Measurements from ENCODE around the gene BST1. TPM values are rescaled to one million over a fixed set of nuclear protein-coding genes. Genes with fewer than 3 reads are reported as not detected.

Gene BST1
- total RNA-seq, 1 donor from 2014 or later: 2.7 TPM

- no peaks in the 10 kb centered on the region for H3K27me3 ChIP-seq (ENCODE audit: low read depth)
These were observed 29.5 kb upstream of the BST1 start for GRCh38 chr4:15673337-15673736.

GRCh38 chr4:15674046-15674445, 28.8 kb upstream of the BST1 start:
- H3K27me3 ChIP-seq (ENCODE audit: low read depth): no peaks in the 10 kb centered on the region
- peaks cover 3% of the 10 kb centered on the region for H3K4me1 ChIP-seq
- intact Hi-C loops (cut with micrococcal nuclease): no loop called here
- no peak overlapping the region for H3K27ac ChIP-seq (replicated peaks)
- no peaks in the 10 kb centered on the region for H3K9me3 ChIP-seq (replicated peaks)
- no peak overlapping the region for H3K4me3 ChIP-seq
- TF ChIP-seq CTCF (IDR thresholded peaks at IDR 0.05; ENCODE audit: borderline replicate concordance): no peak
- no peak for DNase-seq
- no peaks in the 10 kb centered on the region for H3K36me3 ChIP-seq

More at GRCh38 chr4:15673337-15673736, 29.5 kb upstream of the BST1 start:
- DNase-seq: no peak
- no peaks in the 10 kb centered on the region for H3K36me3 ChIP-seq
- H3K9me3 ChIP-seq (replicated peaks): no peaks in the 10 kb centered on the region
- H3K4me3 ChIP-seq: no peak overlapping the region
- no peak overlapping the region for H3K27ac ChIP-seq (replicated peaks)
- intact Hi-C loops (cut with micrococcal nuclease): no loop called here
- H3K4me1 ChIP-seq: peaks cover 10% of the 10 kb centered on the region
- no peak for TF ChIP-seq CTCF (IDR thresholded peaks at IDR 0.05; ENCODE audit: borderline replicate concordance)

GRCh38 chr4:15674926-15675325, 27.9 kb upstream of the BST1 start:
- H3K36me3 ChIP-seq: no peaks in the 10 kb centered on the region
- TF ChIP-seq CTCF (IDR thresholded peaks at IDR 0.05; ENCODE audit: borderline replicate concordance): no peak
- no peak overlapping the region for H3K4me3 ChIP-seq
- H3K4me1 ChIP-seq: no peaks in the 10 kb centered on the region
- no peak for DNase-seq
- no peak overlapping the region for H3K27ac ChIP-seq (replicated peaks)
- no peaks in the 10 kb centered on the region for H3K9me3 ChIP-seq (replicated peaks)
- H3K27me3 ChIP-seq (ENCODE audit: low read depth): no peaks in the 10 kb centered on the region
- intact Hi-C loops (cut with micrococcal nuclease): no loop called here

- no peak for TF ChIP-seq CTCF (IDR thresholded peaks at IDR 0.05; ENCODE audit: borderline replicate concordance)
- intact Hi-C loops (cut with micrococcal nuclease): no loop called here
- no peak overlapping the region for H3K27ac ChIP-seq (replicated peaks)
These were observed 27.5 kb upstream of the BST1 start for GRCh38 chr4:15675356-15675755.

GRCh38 chr4:15676039-15676438, 26.8 kb upstream of the BST1 start:
- no peak overlapping the region for H3K4me3 ChIP-seq
- intact Hi-C loops (cut with micrococcal nuclease): no loop called here
- H3K4me1 ChIP-seq: peaks cover 4% of the 10 kb centered on the region
- H3K9me3 ChIP-seq (replicated peaks): no peaks in the 10 kb centered on the region
- H3K27ac ChIP-seq (replicated peaks): no peak overlapping the region
- no peak for TF ChIP-seq CTCF (IDR thresholded peaks at IDR 0.05; ENCODE audit: borderline replicate concordance)
- H3K36me3 ChIP-seq: no peaks in the 10 kb centered on the region
- H3K27me3 ChIP-seq (ENCODE audit: low read depth): no peaks in the 10 kb centered on the region
- no peak for DNase-seq

More at GRCh38 chr4:15675356-15675755, 27.5 kb upstream of the BST1 start:
- H3K9me3 ChIP-seq (replicated peaks): no peaks in the 10 kb centered on the region
- DNase-seq: no peak
- H3K36me3 ChIP-seq: no peaks in the 10 kb centered on the region
- H3K27me3 ChIP-seq (ENCODE audit: low read depth): no peaks in the 10 kb centered on the region
- H3K4me1 ChIP-seq: no peaks in the 10 kb centered on the region
- H3K4me3 ChIP-seq: no peak overlapping the region

GRCh38 chr4:15676899-15677298, 26.0 kb upstream of the BST1 start:
- intact Hi-C loops (cut with micrococcal nuclease): no loop called here
- TF ChIP-seq CTCF (IDR thresholded peaks at IDR 0.05; ENCODE audit: borderline replicate concordance): no peak

More at GRCh38 chr4:15676899-15677298, 26.0 kb upstream of the BST1 start:
- H3K4me1 ChIP-seq: peaks cover 11% of the 10 kb centered on the region
- no peak overlapping the region for H3K4me3 ChIP-seq
- no peak for DNase-seq
- no peaks in the 10 kb centered on the region for H3K9me3 ChIP-seq (replicated peaks)
- H3K27ac ChIP-seq (replicated peaks): no peak overlapping the region
- H3K36me3 ChIP-seq: no peaks in the 10 kb centered on the region
- H3K27me3 ChIP-seq (ENCODE audit: low read depth): no peaks in the 10 kb centered on the region

Measured in left ventricle myocardium inferior (tissue), 1 donor.